ENCODE data around the gene TYMP.

GRCh38 chr22:50513175-50513574, 16.6 kb downstream of the TYMP start:
- TF ChIP-seq CTCF (conservative IDR thresholded peaks at IDR 0.05; ENCODE audit: low read depth, low read length) (no peak), EZH2 (IDR thresholded peaks at IDR 0.05; ENCODE audit: borderline replicate concordance, low read depth, low read length, poor library complexity, severe bottlenecking) (no peak)
